H9 (cell line): ENCODE data around the gene DGCR8. TPM values are rescaled to one million over a fixed set of nuclear protein-coding genes. Genes with fewer than 3 reads are reported as not detected.
A peak's percentile ranks its signal among the peaks of the same experiment; 100 is the strongest.

Experiments used
- DNase-seq: peaks from one replicate; pipeline ENCODE4 v3.0.0-alpha.2; 2017
- H2AFZ ChIP-seq: one replicate; pipeline ENCODE4 v1.6.1; 2013; ENCODE audit warnings: mild to moderate bottlenecking, low read length, control low read depth, moderate library complexity
- H2AK5ac ChIP-seq: 2 replicates; pipeline ENCODE4 v1.6.1; 2013; ENCODE audit warnings: low read length, control low read depth, mixed read lengths; ENCODE audit not compliant: insufficient read length
- H2BK120ac ChIP-seq: one replicate; pipeline ENCODE4 v1.6.1; 2013; ENCODE audit warnings: low read depth, mild to moderate bottlenecking, low read length, control low read depth, inconsistent platforms; ENCODE audit not compliant: poor library complexity, severe bottlenecking
- H2BK12ac ChIP-seq: 2 replicates; pipeline ENCODE4 v1.6.1; 2013; ENCODE audit warnings: low read length, control low read depth, mixed read lengths, low read depth; ENCODE audit not compliant: insufficient read length
- H2BK15ac ChIP-seq: 2 replicates; pipeline ENCODE4 v1.6.1; 2013; ENCODE audit warnings: low read depth, low read length, control low read depth
- H2BK20ac ChIP-seq: one replicate; pipeline ENCODE4 v1.6.1; 2013; ENCODE audit warnings: low read depth, mild to moderate bottlenecking, low read length, control low read depth, inconsistent platforms; ENCODE audit not compliant: poor library complexity, severe bottlenecking
- H2BK5ac ChIP-seq: 2 replicates; pipeline ENCODE4 v1.6.1; 2013; ENCODE audit warnings: low read length, control low read depth, mixed read lengths; ENCODE audit not compliant: insufficient read length
- H3K14ac ChIP-seq: 2 replicates; pipeline ENCODE4 v1.6.1; 2013; ENCODE audit warnings: low read length, control low read depth; ENCODE audit not compliant: insufficient read depth
- H3K18ac ChIP-seq: 2 replicates; pipeline ENCODE4 v1.6.1; 2013; ENCODE audit warnings: low read depth, mild to moderate bottlenecking, mixed read lengths, low read length, control low read depth; ENCODE audit not compliant: insufficient read length
- H3K23ac ChIP-seq: 2 replicates; pipeline ENCODE4 v1.6.1; 2013; ENCODE audit warnings: low read length, control low read depth, mixed read lengths, low read depth; ENCODE audit not compliant: insufficient read length
- H3K23me2 ChIP-seq: 2 replicates; pipeline ENCODE4 v1.6.1; 2013; ENCODE audit warnings: low read depth, mild to moderate bottlenecking, mixed read lengths, low read length, control low read depth; ENCODE audit not compliant: insufficient read length, poor library complexity, severe bottlenecking
- H3K27ac ChIP-seq: 2 replicates; pipeline ENCODE4 v1.5.1; 2013; ENCODE audit warnings: low read length, control low read depth, mixed read lengths, low read depth; ENCODE audit not compliant: insufficient read length
- H3K27me3 ChIP-seq: 2 replicates; pipeline ENCODE4 v1.6.1; 2013; ENCODE audit warnings: low read length, control low read depth, inconsistent platforms; ENCODE audit not compliant: insufficient read depth
- H3K4ac ChIP-seq: 2 replicates; pipeline ENCODE4 v1.6.1; 2013; ENCODE audit warnings: low read depth, mild to moderate bottlenecking, control low read depth, inconsistent platforms, low read length, moderate library complexity
- H3K4me1 ChIP-seq: 2 replicates; pipeline ENCODE4 v1.6.1; 2013; ENCODE audit warnings: low read length, control low read depth, inconsistent platforms; ENCODE audit not compliant: insufficient read depth
- H3K4me2 ChIP-seq: 2 replicates; pipeline ENCODE4 v1.6.1; 2013; ENCODE audit warnings: low read length, control low read depth, mixed read lengths; ENCODE audit not compliant: insufficient read length, insufficient read depth
- H3K56ac ChIP-seq: 2 replicates; pipeline ENCODE4 v1.6.1; 2013; ENCODE audit warnings: low read depth, mild to moderate bottlenecking, mixed read lengths, low read length, control low read depth; ENCODE audit not compliant: insufficient read length
- H3K79me1 ChIP-seq: 2 replicates; pipeline ENCODE4 v1.6.1; 2013; ENCODE audit warnings: low read depth, mild to moderate bottlenecking, moderate library complexity, low read length, control low read depth, inconsistent platforms; ENCODE audit not compliant: insufficient read depth, poor library complexity, severe bottlenecking
- H3K79me2 ChIP-seq: 2 replicates; pipeline ENCODE4 v1.6.1; 2013; ENCODE audit warnings: low read length, control low read depth, inconsistent platforms; ENCODE audit not compliant: insufficient read depth
- H3K9ac ChIP-seq: 2 replicates; pipeline ENCODE4 v1.6.1; 2013; ENCODE audit warnings: low read length, control low read depth, mixed read lengths; ENCODE audit not compliant: insufficient read length; ENCODE audit errors: extremely low read depth
- H3K9me3 ChIP-seq: one replicate; pipeline ENCODE4 v1.6.1; 2013; ENCODE audit warnings: low read depth, low read length, inconsistent platforms; ENCODE audit not compliant: control insufficient read depth
- H3T11ph ChIP-seq: one replicate; pipeline ENCODE4 v1.6.1; 2013; ENCODE audit warnings: mild to moderate bottlenecking, low read length, control low read depth, inconsistent platforms
- H4K20me1 ChIP-seq: one replicate; pipeline ENCODE4 v1.6.1; 2013; ENCODE audit not compliant: control insufficient read depth, insufficient read length, insufficient read depth
- H4K5ac ChIP-seq: 2 replicates; pipeline ENCODE4 v1.6.1; 2013; ENCODE audit warnings: low read depth, mild to moderate bottlenecking, mixed read lengths, low read length, control low read depth; ENCODE audit not compliant: insufficient read length
- H4K8ac ChIP-seq: replicated peaks from 2 replicates; pipeline ENCODE4 v1.6.1; 2013; ENCODE audit warnings: low read length, control low read depth, mixed read lengths, low read depth; ENCODE audit not compliant: insufficient read length
- H4K91ac ChIP-seq: 2 replicates; pipeline ENCODE4 v1.6.1; 2013; ENCODE audit warnings: low read depth, mild to moderate bottlenecking, moderate library complexity, mixed read lengths, low read length, control low read depth; ENCODE audit not compliant: insufficient read length
- H3K27ac Mint-ChIP-seq, 3 experiments: 2 replicates in 2 of 3; 3 replicates in 1 of 3; pipeline ENCODE4 v1.8.0; 2020 to 2021; ENCODE audit warnings: mixed read lengths in 3 of 3, mild to moderate bottlenecking in 1 of 3, moderate library complexity in 1 of 3
- H3K27me3 Mint-ChIP-seq: 2 replicates; pipeline ENCODE4 v1.8.0; 2021; ENCODE audit warnings: low read depth, mild to moderate bottlenecking, moderate library complexity, mixed read lengths
- H3K36me3 Mint-ChIP-seq, 3 experiments: 2 replicates in 2 of 3; 3 replicates in 1 of 3; pipeline ENCODE4 v1.8.0; 2020 to 2021; ENCODE audit warnings: low read depth in 3 of 3, mixed read lengths in 3 of 3; ENCODE audit not compliant: insufficient read depth in 1 of 3
- H3K4me1 Mint-ChIP-seq, 2 experiments: 2 replicates each; pipeline ENCODE4 v1.8.0; 2020; ENCODE audit warnings: mixed read lengths in 2 of 2
- H3K4me3 Mint-ChIP-seq, 2 experiments: 2 replicates in 1 of 2; 3 replicates in 1 of 2; pipeline ENCODE4 v1.8.0; 2020 to 2021; ENCODE audit warnings: mild to moderate bottlenecking in 2 of 2, mixed read lengths in 2 of 2, moderate library complexity in 1 of 2
- H3K9me3 Mint-ChIP-seq, 2 experiments: 2 replicates in 1 of 2; 3 replicates in 1 of 2; pipeline ENCODE4 v1.8.0; 2020; ENCODE audit warnings: mild to moderate bottlenecking in 2 of 2, mixed read lengths in 2 of 2, moderate library complexity in 1 of 2
- WGBS: extraction: QIAGEN DNeasy Blood & Tissue Kit; methylation state at CpG from one replicate; pipeline ENCODE4 v1.1.7; 2013; ENCODE audit warnings: missing lambda C conversion rate, low lambda C conversion rate, mixed read lengths; ENCODE audit not compliant: insufficient read length; ENCODE audit errors: extremely low coverage; 5-methylcytosine and 5-hydroxymethylcytosine counted together
- total RNA-seq: library from RNA; stranded (reverse); gene quantifications from 2 replicates; pipeline ENCODE4 v1.2.1, GENCODE V29; 2021
- TF ChIP-seq, protein P1 (sequence below): fragments of 200-600 bp; sonication (generic); conservative IDR thresholded peaks from 3 replicates; pipeline ENCODE4 v1.8.0; 2021; ENCODE audit warnings: antibody characterized with exemption, mild to moderate bottlenecking

DGCR8 gene
- total RNA-seq, 1 experiment from 2014 or later, result 74.5 TPM

GRCh38 chr22:20036084-20036482, 44.0 kb upstream of the DGCR8 start:
- Histone ChIP-seq H2BK12ac (no peak overlapping the region), H2AK5ac (no peak overlapping the region), H3K23me2 (no peaks in the 10 kb centered on the region), H3K79me2 (no peaks in the 10 kb centered on the region), H3K4me1 (no peaks in the 10 kb centered on the region), H3K23ac (no peak overlapping the region), H4K5ac (no peak overlapping the region), H3K18ac (no peak overlapping the region), H2BK5ac (no peak overlapping the region), H3K27me3 (no peaks in the 10 kb centered on the region; the same call in 1 of the 2 replicates), H3K4me2 (no peak overlapping the region), H4K20me1 (no peaks in the 10 kb centered on the region), H4K8ac (no peak overlapping the region), H2BK15ac (no peak overlapping the region), H3K4ac (no peak overlapping the region), H3T11ph (no peak overlapping the region), H2AFZ (no peak overlapping the region), H3K9me3 (no peaks in the 10 kb centered on the region), H3K56ac (no peak overlapping the region), H3K14ac (no peak overlapping the region), H3K27ac (no peak overlapping the region), H3K79me1 (no peaks in the 10 kb centered on the region), H2BK120ac (no peak overlapping the region), H4K91ac (no peak overlapping the region), H3K9ac (no peak overlapping the region), H2BK20ac (no peak overlapping the region)
- no peaks in the 10 kb centered on the region for H3K9me3 Mint-ChIP-seq
- H3K27ac Mint-ChIP-seq, result 0 out of 7 replicates have a peak overlapping the region, but pooled peaks of 1 of the 3 experiments have one; percentile 25
- H3K36me3 Mint-ChIP-seq, result peaks cover 0 to 7% (median 0%) of the 10 kb centered on the region in 3 experiments; a peak in 3 of 7 replicates
- no peaks in the 10 kb centered on the region; the same call in 1 of the 2 replicates for H3K27me3 Mint-ChIP-seq
- H3K4me1 Mint-ChIP-seq, result peaks cover 0 to 11% of the 10 kb centered on the region in 2 experiments; a peak in 2 of 4 replicates
- no CpG with 5 or more reads among the region's 10 CpGs for WGBS
- TF ChIP-seq, protein P1, sequence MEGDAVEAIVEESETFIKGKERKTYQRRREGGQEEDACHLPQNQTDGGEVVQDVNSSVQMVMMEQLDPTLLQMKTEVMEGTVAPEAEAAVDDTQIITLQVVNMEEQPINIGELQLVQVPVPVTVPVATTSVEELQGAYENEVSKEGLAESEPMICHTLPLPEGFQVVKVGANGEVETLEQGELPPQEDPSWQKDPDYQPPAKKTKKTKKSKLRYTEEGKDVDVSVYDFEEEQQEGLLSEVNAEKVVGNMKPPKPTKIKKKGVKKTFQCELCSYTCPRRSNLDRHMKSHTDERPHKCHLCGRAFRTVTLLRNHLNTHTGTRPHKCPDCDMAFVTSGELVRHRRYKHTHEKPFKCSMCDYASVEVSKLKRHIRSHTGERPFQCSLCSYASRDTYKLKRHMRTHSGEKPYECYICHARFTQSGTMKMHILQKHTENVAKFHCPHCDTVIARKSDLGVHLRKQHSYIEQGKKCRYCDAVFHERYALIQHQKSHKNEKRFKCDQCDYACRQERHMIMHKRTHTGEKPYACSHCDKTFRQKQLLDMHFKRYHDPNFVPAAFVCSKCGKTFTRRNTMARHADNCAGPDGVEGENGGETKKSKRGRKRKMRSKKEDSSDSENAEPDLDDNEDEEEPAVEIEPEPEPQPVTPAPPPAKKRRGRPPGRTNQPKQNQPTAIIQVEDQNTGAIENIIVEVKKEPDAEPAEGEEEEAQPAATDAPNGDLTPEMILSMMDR, result no peak
- no peak for DNase-seq
- no peak overlapping the region for H3K4me3 Mint-ChIP-seq
